ENCODE measurements around the gene MROH8.

The MROH8 gene

GRCh38 chr20:37198932-37199660, 19.7 kb upstream of the MROH8 start:
- no peak for DNase-seq (ENCODE audit: low read depth)

GRCh38 chr20:37194621-37195417, 15.5 kb upstream of the MROH8 start:
- DNase-seq (ENCODE audit: low read depth) = no peak

- DNase-seq (ENCODE audit: low read depth) = no peak
Measured at GRCh38 chr20:37193821-37194220, 14.5 kb upstream of the MROH8 start.

GRCh38 chr20:37193226-37193625, 13.9 kb upstream of the MROH8 start:
- DNase-seq (ENCODE audit: low read depth) = no peak

- DNase-seq (ENCODE audit: low read depth) = peak; percentile 41
Measured at GRCh38 chr20:37192137-37192854, 12.9 kb upstream of the MROH8 start.

GRCh38 chr20:37190354-37191112, 11.2 kb upstream of the MROH8 start:
- no peak for DNase-seq (ENCODE audit: low read depth)

- DNase-seq (ENCODE audit: low read depth) = no peak
Measured at GRCh38 chr20:37189416-37190016, 10.2 kb upstream of the MROH8 start.

GRCh38 chr20:37188787-37189186, 9.4 kb upstream of the MROH8 start:
- DNase-seq (ENCODE audit: low read depth) = no peak

GRCh38 chr20:37185686-37186085, 6.3 kb upstream of the MROH8 start:
- DNase-seq (ENCODE audit: low read depth) = no peak

GRCh38 chr20:37179683-37180524, 556 bp upstream of the MROH8 start:
- no peak for DNase-seq (ENCODE audit: low read depth)

- no peak for DNase-seq (ENCODE audit: low read depth)
Measured at GRCh38 chr20:37172836-37173235, 6.5 kb downstream of the MROH8 start.

- DNase-seq (ENCODE audit: low read depth) = no peak
Measured at GRCh38 chr20:37166867-37167266, 12.5 kb downstream of the MROH8 start.

GRCh38 chr20:37165031-37165430, 14.3 kb downstream of the MROH8 start:
- no peak for DNase-seq (ENCODE audit: low read depth)

- DNase-seq (ENCODE audit: low read depth) = no peak
Measured at GRCh38 chr20:37163832-37164554, 15.4 kb downstream of the MROH8 start.

GRCh38 chr20:37162646-37163045, 16.7 kb downstream of the MROH8 start:
- no peak for DNase-seq (ENCODE audit: low read depth)

GRCh38 chr20:37161830-37162549, 17.4 kb downstream of the MROH8 start:
- DNase-seq (ENCODE audit: low read depth) = no peak

GRCh38 chr20:37160683-37161082, 18.7 kb downstream of the MROH8 start:
- DNase-seq (ENCODE audit: low read depth) = no peak

GRCh38 chr20:37158248-37158647, 21.1 kb downstream of the MROH8 start:
- DNase-seq (ENCODE audit: low read depth) = no peak

GRCh38 chr20:37155987-37156386, 23.4 kb downstream of the MROH8 start:
- DNase-seq (ENCODE audit: low read depth) = no peak
